SK-N-MC (cell line): ENCODE data around the gene SGPP1.

Experiments
- DNase-seq: peaks from one replicate; pipeline ENCODE4 v3.0.0-alpha.2; 2011; ENCODE audit warnings: low read depth, low spot score
- H3K27ac ChIP-seq: fragments of 200-600 bp; sonication (generic); 2 replicates; pipeline ENCODE4 v1.5.1; 2016; ENCODE audit warnings: mixed run types
- H3K36me3 ChIP-seq: fragments of 200-600 bp; sonication (generic); 2 replicates; pipeline ENCODE4 v1.6.1; 2017; ENCODE audit warnings: antibody characterized with exemption, low read length, mixed read lengths; ENCODE audit not compliant: insufficient read depth
- H3K4me3 ChIP-seq: fragments of 200-600 bp; sonication (generic); 2 replicates; pipeline ENCODE4 v1.5.1; 2016
- H3K9ac ChIP-seq: fragments of 200-600 bp; sonication (generic); 2 replicates; pipeline ENCODE4 v1.8.0; 2017; ENCODE audit warnings: mixed run types, mixed read lengths; ENCODE audit not compliant: insufficient read length
- H3K9me3 ChIP-seq: fragments of 200-600 bp; sonication (generic); 2 replicates; pipeline ENCODE4 v1.6.1; 2017; ENCODE audit warnings: low read depth, mild to moderate bottlenecking, antibody characterized with exemption, low read length, moderate library complexity, mixed read lengths
- EZH2 ChIP-seq: fragments of 200-600 bp; sonication (generic); IDR thresholded peaks from one replicate; pipeline ENCODE4 v1.6.1; 2017; ENCODE audit warnings: antibody characterized with exemption
- FOXP2 ChIP-seq: optimal IDR thresholded peaks from 2 replicates; pipeline ENCODE3; 2011; ENCODE audit warnings: mild to moderate bottlenecking, moderate library complexity; ENCODE audit not compliant: insufficient read depth; ENCODE audit errors: extremely low read length, control extremely low read depth
- POLR2AphosphoS5 ChIP-seq: IDR thresholded peaks from 2 replicates; pipeline ENCODE4 v1.6.1; 2012; ENCODE audit warnings: mild to moderate bottlenecking, low read depth, low read length, borderline replicate concordance

The SGPP1 gene

DNA sequence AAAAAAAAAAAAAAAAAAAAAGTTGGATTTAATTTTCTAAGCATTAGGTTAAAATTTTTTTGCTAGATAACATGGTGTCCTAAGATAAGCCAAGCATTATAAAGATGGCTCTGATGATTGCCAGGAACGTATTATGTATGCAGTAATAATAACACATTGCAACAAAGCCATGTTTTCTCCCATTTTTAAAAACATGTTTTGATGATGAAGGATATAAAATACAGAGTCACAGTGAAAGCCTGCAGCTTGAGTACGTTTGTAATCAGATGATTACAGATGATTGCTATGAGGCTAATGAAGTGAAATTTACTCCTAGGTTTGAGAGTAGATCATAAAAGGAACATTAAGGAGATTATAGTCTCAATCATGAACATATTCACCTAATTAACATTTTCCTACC lies 72.9 kb downstream of the SGPP1 start:
- H3K36me3 ChIP-seq, result no peaks in the 10 kb centered on the region
- H3K9ac ChIP-seq, result no peak overlapping the region
- no peaks in the 10 kb centered on the region for H3K9me3 ChIP-seq
- no peak overlapping the region for H3K4me3 ChIP-seq
- H3K27ac ChIP-seq, result no peak overlapping the region
- no peak for DNase-seq
- TF ChIP-seq POLR2AphosphoS5 (no peak), FOXP2 (no peak), EZH2 (no peak)

GRCh38 chr14:63654346-63654745 lies 73.5 kb downstream of the SGPP1 start:
- no peak for DNase-seq
- TF ChIP-seq FOXP2 (no peak), EZH2 (no peak), POLR2AphosphoS5 (no peak)
- H3K9ac ChIP-seq, result no peak overlapping the region

DNA sequence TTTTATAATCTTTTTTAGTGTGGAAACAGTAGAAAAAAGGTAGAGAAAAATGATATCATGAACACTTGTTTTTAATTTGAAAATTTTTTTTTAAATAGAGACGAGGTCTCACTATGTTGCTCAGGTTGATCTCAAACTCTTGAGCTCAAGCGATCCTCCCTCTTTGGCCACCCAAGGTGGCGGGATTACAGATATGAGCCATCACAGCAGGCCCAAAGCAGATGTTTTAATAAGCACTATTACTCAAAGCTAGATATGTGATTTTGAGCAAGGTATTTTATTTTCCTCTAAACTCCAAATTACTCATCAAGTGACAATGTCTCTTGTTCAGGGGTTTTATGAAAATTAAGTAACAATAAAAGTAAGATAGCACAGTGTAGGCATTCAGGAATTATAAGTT lies 75.5 kb downstream of the SGPP1 start:
- no peak for DNase-seq
- TF ChIP-seq FOXP2 (no peak), EZH2 (no peak), POLR2AphosphoS5 (no peak)
- Histone ChIP-seq H3K9me3 (no peaks in the 10 kb centered on the region), H3K36me3 (no peaks in the 10 kb centered on the region), H3K27ac (no peak overlapping the region), H3K9ac (no peak overlapping the region), H3K4me3 (no peak overlapping the region)

More at GRCh38 chr14:63654346-63654745, 73.5 kb downstream of the SGPP1 start:
- H3K4me3 ChIP-seq, result no peak overlapping the region
- no peak overlapping the region for H3K27ac ChIP-seq
- H3K9me3 ChIP-seq, result no peaks in the 10 kb centered on the region
- no peaks in the 10 kb centered on the region for H3K36me3 ChIP-seq

DNA sequence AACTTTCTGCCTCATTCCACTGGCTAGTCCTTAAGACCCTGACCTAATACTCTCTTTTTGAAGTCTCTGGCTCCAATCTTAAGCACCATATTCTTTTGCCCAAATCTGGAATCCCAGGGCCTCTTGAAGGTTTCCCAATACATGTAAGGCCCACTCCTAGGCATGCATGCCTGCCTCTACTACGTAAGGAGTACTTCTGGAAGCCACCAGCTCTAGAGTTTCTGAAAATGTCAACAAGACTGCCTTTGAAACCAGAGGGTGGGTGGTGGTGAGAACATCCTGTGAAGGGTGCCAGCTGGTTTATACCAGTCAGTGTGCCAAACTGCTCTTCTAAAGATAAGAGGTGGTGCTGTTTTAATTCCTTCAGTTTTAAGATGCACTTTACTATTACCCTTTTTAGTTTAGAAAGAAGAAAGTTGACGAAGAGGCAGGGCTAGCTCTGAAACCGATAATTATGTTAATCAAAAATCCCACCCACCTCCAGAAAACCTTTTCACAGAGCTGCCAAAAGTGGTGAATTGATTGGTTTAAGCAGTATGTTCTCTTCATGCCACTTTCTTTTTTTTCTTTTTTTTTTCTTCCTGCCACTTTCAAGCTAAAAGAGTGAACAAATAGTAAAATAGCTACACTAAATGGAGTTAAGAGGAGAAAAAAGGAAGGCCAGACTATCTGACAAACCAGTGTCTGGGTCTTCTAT lies 77.5 kb downstream of the SGPP1 start:
- Histone ChIP-seq H3K27ac (no peak overlapping the region), H3K9ac (no peak overlapping the region), H3K4me3 (no peak overlapping the region), H3K9me3 (no peaks in the 10 kb centered on the region), H3K36me3 (no peaks in the 10 kb centered on the region)
- DNase-seq, result no peak
- TF ChIP-seq POLR2AphosphoS5 (no peak), EZH2 (no peak), FOXP2 (no peak)

DNA sequence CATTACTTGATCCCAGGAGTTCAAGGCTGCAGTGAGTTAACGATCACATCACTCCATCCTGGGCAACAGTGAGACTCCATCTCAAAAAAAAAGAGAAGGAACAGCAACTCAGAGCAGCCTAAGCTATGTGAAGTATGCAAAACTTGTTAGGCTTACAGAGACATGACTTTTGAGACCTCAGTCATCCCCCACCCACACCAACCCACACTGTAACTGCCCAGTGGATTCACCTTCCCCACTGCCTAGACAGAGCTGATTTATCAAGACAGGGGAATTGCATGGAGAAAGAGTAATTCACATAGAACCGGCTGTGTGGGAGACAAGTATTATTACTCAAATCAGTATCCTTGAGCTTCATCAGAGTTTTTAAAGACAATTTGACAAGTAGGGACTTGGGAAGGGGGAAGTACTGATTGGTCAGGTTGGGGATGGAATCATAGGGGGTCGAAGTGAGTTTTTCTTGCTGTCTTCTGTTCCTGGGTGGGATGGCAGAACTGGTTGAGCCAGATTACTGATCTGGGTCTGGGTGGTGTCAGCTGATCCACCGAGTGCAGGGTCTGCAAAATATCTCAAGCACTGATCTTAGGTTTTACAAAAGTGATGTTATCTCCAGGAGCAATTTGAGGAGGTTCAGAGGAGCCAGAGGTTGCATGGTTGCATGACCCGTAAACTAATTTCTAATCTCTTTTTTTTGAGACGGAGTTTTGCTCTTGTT lies 80.0 kb downstream of the SGPP1 start:
- TF ChIP-seq POLR2AphosphoS5, result no peak
- no peak for TF ChIP-seq EZH2
- TF ChIP-seq FOXP2, result no peak
- H3K9me3 ChIP-seq, result no peaks in the 10 kb centered on the region
- no peaks in the 10 kb centered on the region for H3K36me3 ChIP-seq
- H3K4me3 ChIP-seq, result no peak overlapping the region
- H3K9ac ChIP-seq, result no peak overlapping the region
- no peak for DNase-seq
- H3K27ac ChIP-seq, result no peak overlapping the region

DNA sequence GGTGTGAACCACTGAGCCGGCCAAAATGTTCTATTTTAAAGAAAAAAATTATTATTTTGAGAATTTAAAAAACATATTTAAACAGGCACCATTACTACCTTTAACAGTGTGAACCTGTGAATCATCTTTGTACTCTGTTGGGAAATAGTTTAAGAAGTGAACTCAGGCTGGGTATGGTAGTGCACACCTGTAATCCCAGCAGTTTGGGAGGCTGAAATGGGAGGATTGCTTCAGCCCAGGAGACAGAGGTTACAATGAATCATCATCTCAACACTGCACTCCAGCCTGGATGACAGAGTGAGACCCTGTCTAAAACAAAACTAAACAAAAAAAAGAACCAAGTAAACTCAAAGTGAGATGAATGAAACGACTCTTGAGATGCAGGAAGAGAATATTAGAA lies 83.1 kb downstream of the SGPP1 start:
- Histone ChIP-seq H3K9me3 (no peaks in the 10 kb centered on the region), H3K36me3 (peaks cover 4% of the 10 kb centered on the region), H3K4me3 (no peak overlapping the region), H3K9ac (no peak overlapping the region), H3K27ac (no peak overlapping the region)
- no peak for TF ChIP-seq EZH2
- no peak for TF ChIP-seq FOXP2
- no peak for TF ChIP-seq POLR2AphosphoS5
- no peak for DNase-seq

GRCh38 chr14:63642656-63643382 lies 85.0 kb downstream of the SGPP1 start:
- Histone ChIP-seq H3K9ac (peak overlapping the region; percentile 93), H3K4me3 (peak overlapping the region; percentile 89), H3K27ac (peak overlapping the region; percentile 1; the same call in 1 of the 2 replicates), H3K36me3 (peaks cover 22% of the 10 kb centered on the region), H3K9me3 (no peaks in the 10 kb centered on the region)
- TF ChIP-seq EZH2 (no peak), POLR2AphosphoS5 (no peak)
- no peak for DNase-seq

DNA sequence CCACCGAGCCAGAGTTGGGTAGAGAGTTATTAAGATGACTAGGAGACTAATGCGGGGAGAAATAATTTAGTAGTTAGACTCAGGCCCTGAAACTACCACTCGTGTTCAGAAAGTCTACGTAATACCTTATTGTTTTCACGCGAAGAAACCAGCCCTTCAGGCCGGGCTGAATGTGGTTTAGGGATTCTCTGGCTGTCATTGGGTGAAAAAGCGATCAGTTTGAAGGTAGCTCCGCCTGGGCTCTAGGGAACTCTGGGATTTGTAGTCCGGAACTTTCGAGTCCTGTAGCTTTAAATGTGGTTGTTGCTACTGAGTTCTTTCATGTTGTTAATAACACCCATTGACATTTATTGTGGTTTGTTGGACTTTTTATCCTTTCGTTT lies 85.6 kb downstream of the SGPP1 start:
- peak overlapping the region; percentile 89 for H3K4me3 ChIP-seq
- H3K27ac ChIP-seq, result peak overlapping the region; percentile 96
- H3K9me3 ChIP-seq, result no peaks in the 10 kb centered on the region
- TF ChIP-seq POLR2AphosphoS5 (no peak; the same call in none of the 2 replicates), EZH2 (no peak), FOXP2 (no peak)
- peak; percentile 93 for DNase-seq
- peak overlapping the region; percentile 93 for H3K9ac ChIP-seq
- H3K36me3 ChIP-seq, result peaks cover 26% of the 10 kb centered on the region
